ENCODE measurements around the gene QRICH2.
"Not testable (repeated sequence)": the region's sequence is repeated elsewhere in the genome, so short reads cannot be mapped to it uniquely, and the experiment has no call there.

QRICH2 gene

GRCh38 chr17:76317535-76317934 is 9.5 kb upstream of the QRICH2 start:
- no peaks in the 10 kb centered on the region for H3K27me3 Mint-ChIP-seq (ENCODE audit: low read depth, poor library complexity)
- no peak for DNase-seq
- TF ChIP-seq, protein P1, sequence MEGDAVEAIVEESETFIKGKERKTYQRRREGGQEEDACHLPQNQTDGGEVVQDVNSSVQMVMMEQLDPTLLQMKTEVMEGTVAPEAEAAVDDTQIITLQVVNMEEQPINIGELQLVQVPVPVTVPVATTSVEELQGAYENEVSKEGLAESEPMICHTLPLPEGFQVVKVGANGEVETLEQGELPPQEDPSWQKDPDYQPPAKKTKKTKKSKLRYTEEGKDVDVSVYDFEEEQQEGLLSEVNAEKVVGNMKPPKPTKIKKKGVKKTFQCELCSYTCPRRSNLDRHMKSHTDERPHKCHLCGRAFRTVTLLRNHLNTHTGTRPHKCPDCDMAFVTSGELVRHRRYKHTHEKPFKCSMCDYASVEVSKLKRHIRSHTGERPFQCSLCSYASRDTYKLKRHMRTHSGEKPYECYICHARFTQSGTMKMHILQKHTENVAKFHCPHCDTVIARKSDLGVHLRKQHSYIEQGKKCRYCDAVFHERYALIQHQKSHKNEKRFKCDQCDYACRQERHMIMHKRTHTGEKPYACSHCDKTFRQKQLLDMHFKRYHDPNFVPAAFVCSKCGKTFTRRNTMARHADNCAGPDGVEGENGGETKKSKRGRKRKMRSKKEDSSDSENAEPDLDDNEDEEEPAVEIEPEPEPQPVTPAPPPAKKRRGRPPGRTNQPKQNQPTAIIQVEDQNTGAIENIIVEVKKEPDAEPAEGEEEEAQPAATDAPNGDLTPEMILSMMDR (IDR thresholded peaks at IDR 0.05), result no peak
- H3K9me3 Mint-ChIP-seq, result no peaks in the 10 kb centered on the region
- no peak overlapping the region for H3K4me3 Mint-ChIP-seq
- peak overlapping the region; percentile 20 for H3K27ac Mint-ChIP-seq
- H3K36me3 Mint-ChIP-seq (ENCODE audit: low read depth), result peaks cover 59% of the 10 kb centered on the region
- peaks cover 14% of the 10 kb centered on the region for H3K4me1 Mint-ChIP-seq

GRCh38 chr17:76314392-76315227 is 6.5 kb upstream of the QRICH2 start:
- H3K9me3 Mint-ChIP-seq, result no peaks in the 10 kb centered on the region
- TF ChIP-seq, protein P1 (IDR thresholded peaks at IDR 0.05), result no peak
- H3K36me3 Mint-ChIP-seq (ENCODE audit: low read depth), result peaks cover 48% of the 10 kb centered on the region

DNA sequence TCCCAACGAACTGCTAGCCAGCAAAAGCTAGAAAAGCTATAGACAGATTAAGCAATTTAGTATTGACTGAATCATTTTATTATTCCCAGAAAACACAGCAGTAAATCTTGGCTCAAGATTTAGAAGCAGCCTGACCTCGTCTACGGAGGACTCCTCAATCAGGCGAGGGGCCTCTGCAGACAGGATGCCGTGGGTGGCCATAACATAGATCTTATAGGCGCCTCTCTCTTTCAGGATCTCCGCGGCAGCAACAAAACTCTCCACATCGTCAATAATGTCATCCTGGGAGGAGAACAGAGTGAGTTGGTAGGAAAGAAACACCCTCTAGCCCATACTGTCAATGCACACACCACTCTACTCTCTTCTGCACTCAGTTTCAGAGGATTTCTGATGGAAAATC is 4.7 kb upstream of the QRICH2 start:
- H3K4me1 Mint-ChIP-seq, result peaks cover 18% of the 10 kb centered on the region
- no peak overlapping the region for H3K4me3 Mint-ChIP-seq
- peak overlapping the region; percentile 2 for H3K27ac Mint-ChIP-seq
- no peaks in the 10 kb centered on the region for H3K9me3 Mint-ChIP-seq
- peaks cover 4% of the 10 kb centered on the region for H3K27me3 Mint-ChIP-seq (ENCODE audit: low read depth, poor library complexity)
- peaks cover 46% of the 10 kb centered on the region for H3K36me3 Mint-ChIP-seq (ENCODE audit: low read depth)
- TF ChIP-seq, protein P1 (IDR thresholded peaks at IDR 0.05), result no peak
- DNase-seq, result no peak

More at GRCh38 chr17:76314392-76315227, 6.5 kb upstream of the QRICH2 start:
- no peaks in the 10 kb centered on the region for H3K27me3 Mint-ChIP-seq (ENCODE audit: low read depth, poor library complexity)
- no peak overlapping the region for H3K4me3 Mint-ChIP-seq
- no peak for DNase-seq
- no peak overlapping the region for H3K27ac Mint-ChIP-seq
- H3K4me1 Mint-ChIP-seq, result peaks cover 14% of the 10 kb centered on the region

DNA sequence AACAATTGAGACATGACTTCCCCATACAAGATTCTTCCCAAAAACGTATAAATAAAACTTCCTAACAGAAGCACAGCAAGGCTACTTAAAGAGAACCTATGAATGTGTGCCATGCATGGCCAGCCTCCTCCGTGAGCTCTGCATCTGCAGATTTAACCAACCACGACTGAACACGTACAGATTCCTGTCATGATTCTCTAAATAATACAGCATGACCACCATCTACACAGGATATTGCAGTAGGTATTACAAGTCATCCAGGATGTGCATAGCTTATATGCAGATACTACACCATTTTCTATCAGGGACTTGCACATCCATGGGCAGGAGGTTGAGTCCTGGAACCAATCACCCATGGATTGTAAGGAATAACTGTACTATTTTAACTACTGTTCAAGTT is 1.4 kb upstream of the QRICH2 start:
- Mint-ChIP-seq H3K27ac (no peak overlapping the region), H3K4me1 (peaks cover 18% of the 10 kb centered on the region), H3K9me3 (no peaks in the 10 kb centered on the region), H3K36me3 (ENCODE audit: low read depth) (peaks cover 27% of the 10 kb centered on the region), H3K27me3 (ENCODE audit: low read depth, poor library complexity) (peaks cover 4% of the 10 kb centered on the region), H3K4me3 (no peak overlapping the region)
- TF ChIP-seq, protein P1 (IDR thresholded peaks at IDR 0.05), result no peak
- DNase-seq, result no peak

GRCh38 chr17:76307299-76307965 is 644 bp downstream of the QRICH2 start:
- Mint-ChIP-seq H3K4me3 (no peak overlapping the region), H3K27ac (no peak overlapping the region), H3K9me3 (no peaks in the 10 kb centered on the region), H3K36me3 (ENCODE audit: low read depth) (peaks cover 22% of the 10 kb centered on the region), H3K4me1 (peaks cover 9% of the 10 kb centered on the region), H3K27me3 (ENCODE audit: low read depth, poor library complexity) (peaks cover 4% of the 10 kb centered on the region)
- TF ChIP-seq, protein P1 (IDR thresholded peaks at IDR 0.05), result no peak
- no peak for DNase-seq

DNA sequence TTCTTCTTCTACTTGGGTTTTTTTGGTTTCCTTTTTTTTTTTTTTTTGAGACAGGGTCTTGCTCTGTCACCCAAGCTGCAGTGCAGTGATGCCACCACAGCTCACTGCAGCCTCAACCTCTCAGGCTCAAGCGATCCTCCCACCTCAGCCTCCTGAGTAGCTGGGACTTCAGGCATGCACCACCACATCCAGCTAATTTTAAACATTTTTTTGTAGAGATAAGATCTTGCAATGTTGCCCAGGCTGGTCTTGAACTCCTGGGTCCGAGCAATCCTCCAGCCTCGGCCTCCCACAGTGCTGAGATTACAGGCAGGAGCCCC is 3.0 kb downstream of the QRICH2 start:
- not testable (repeated sequence) for H3K9me3 Mint-ChIP-seq, H3K27ac Mint-ChIP-seq

More for the DNA sequence above, 3.0 kb downstream of the QRICH2 start:
- H3K36me3 Mint-ChIP-seq (ENCODE audit: low read depth), result peaks cover 11% of the 10 kb centered on the region
- not testable (repeated sequence) for DNase-seq; H3K4me1 Mint-ChIP-seq; H3K27me3 Mint-ChIP-seq (ENCODE audit: low read depth, poor library complexity); H3K4me3 Mint-ChIP-seq
